NCI-H510A treated with DMSO at 0.1 percent for 48 hours (cell line): ENCODE measurements around the gene CCL21.
"Not testable (repeated sequence)": the region's sequence is repeated elsewhere in the genome, so short reads cannot be mapped to it uniquely, and the experiment has no call there.

Experiments
- DNase-seq: peaks from one replicate; lab custom pipeline; 2025; lab: John Stamatoyannopoulos, UW

CCL21 gene, protein sequence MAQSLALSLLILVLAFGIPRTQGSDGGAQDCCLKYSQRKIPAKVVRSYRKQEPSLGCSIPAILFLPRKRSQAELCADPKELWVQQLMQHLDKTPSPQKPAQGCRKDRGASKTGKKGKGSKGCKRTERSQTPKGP

DNA sequence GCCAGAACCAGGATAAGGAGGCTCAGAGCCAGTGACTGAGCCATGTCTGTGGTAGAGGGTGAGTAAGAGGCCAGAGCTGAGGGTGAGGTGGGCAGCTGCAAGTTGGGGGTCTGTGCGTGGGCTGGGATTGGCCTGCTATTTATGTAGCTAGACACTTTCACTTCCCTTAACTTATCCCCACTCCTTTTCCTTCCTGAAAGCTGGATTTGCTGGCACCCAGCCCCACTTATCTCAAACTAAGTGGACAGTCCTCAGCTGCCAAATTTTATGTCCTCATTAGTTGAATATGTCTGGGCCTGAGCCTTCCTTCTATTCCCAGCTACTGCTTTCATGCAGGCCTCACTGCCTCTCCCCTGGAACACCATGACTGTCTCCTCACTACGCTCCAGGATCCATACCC lies at the start of gene CCL21:
Gene CCL21, minus strand, starts transcription at position 114 of the 400 bp plus-strand sequence. Its CDS starts 70 bp downstream, at position 44.
- no peak for DNase-seq

DNA sequence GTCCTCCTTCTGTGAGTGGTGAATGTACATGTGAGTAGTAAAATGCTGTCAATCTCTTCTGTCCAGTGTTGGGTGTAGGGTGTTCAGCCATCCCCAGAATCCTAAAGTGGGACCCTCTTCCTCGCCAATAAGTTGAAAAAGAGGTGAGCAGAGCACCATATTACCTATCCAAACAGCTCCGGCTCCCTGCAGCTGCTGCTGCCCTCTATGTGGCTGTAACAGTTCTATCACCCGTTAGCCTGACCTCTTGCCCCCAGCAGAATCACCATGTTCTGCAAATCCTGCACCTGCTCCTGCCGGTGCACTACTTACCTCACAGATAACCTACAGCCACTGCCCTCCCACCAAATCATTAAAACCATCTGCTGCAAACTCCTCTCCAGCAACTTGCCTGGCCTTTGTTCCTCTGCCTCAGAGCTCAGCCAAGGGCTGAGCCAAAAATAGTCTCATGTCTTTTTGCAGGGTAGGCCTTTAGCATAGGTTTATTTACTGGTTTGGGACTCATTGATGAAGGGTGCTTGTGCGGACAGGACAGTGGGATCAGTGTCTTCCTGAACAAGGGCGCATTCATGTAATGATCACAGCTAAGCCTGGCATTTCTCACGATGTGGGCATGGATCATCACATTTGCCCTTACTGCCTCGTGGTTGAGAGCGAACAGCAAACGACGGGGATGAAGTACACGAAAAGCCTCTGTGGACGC lies 49.6 kb upstream of the CCL21 start:
- no peak for DNase-seq

DNA sequence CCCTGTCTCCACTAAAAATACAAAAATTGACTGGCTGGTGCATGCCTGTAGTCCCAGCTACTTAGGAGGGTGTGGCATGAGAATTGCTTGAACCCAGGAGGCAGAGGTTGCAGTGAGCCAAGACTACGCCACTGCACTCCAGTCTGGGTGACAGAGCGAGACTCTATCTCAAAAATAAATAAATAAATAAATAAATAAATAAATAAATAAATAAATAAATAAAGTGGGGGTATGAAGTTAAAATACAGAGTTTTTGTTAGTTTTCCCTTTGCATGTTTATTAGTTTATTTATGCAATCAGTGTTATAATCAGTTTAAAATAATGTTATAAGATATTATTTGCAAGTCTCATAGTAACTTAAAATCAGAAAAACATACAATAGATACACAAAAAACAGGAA lies 40.4 kb upstream of the CCL21 start:
- not testable (repeated sequence) for DNase-seq

DNA sequence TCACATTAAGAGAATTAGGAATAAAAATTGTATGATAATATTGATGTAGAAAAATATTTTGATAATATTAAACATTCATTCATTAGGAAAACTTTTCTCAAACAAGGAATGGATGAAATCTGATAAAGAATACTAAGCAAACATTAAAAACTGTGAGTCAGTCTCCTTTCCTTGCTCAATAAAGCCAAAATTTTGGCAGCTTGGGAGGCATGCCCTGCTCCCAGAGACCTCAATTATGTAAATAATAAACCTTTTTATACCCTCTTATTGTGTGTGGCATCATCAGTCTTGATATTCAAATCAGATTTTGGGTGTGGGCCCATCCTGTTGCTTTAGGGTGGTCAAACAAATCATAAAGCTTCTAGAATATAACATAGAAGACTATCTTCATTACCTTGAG lies 36.6 kb upstream of the CCL21 start:
- DNase-seq: no peak

DNA sequence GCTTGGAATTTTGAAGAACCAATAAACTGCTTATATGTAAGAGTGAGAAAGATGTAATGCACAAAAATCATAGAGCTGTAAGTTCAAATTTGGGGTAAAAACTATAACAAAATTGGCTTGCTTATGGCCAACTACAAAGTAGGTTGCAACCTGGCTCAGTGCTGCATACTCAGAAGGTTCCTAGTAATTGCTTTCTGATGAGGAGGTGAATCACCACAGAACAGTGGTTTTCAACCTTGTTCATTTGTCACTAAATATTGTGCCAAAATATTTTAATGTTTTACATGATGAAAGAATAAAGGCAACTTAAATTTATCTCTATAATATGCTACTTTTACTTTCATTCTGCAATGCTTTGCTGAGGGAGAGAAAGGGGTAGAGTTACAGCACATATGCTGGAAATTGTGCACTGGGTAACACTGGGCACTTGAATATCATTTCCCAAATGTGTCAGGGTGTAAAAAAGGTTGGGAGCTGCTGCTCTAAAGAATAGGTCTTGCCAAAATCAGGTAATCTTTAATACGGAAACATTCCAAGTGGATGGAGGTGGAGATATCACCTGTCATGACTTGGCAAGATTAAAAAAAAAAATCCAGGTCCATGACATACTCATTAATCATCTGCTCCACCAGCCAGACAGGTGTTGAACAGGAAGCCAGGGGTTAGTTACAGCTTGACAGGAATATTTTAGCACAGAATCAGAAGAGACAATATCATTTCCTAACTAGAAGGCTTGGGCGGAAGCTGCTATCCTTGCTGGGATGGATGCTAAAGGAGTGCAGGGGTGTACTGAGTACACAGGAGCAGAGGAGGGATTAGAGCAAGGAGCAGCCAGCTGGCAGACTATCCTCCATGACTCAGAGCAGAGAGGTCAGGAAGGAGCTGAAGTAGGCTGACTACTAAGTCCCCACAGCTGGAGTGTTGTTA lies 34.6 kb upstream of the CCL21 start:
- peak; percentile 46 for DNase-seq

DNA sequence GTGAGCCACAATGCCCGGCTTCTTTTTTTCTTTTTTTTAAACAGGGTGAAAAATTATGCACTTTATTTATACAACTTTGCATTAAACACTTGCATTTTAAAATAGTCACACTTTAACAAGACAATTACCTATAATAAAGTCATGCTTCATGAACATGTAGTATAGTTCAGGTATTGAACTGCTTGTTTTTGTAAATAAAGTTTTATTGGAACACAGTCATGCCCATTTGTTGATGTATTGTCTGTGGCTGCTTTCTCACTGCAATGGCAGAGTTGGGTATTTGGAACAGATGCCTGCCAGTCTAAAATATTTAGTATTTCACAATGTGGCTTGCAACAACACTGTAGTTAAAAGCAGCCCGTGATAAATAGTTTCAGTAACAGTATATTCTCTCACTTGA lies 32.8 kb upstream of the CCL21 start:
- no peak for DNase-seq

DNA sequence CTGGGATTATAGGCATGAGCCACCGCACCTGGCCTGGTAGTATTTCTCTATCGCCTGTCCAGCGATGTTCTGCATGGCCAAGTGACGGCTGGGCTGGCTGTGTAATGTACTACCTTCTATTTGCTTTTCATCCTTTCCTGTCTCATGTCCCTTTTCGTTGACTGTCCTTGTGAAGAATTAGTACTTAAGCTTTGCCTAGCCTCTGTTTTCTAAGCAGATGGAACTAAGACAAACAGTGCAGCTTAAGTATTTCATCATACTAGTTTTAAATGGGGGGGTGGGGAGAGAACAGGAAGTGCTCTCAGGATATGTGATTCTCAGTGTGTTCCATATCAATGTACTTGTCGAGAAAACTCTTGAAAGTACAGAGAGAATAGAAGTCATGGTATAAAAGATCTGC lies 31.7 kb upstream of the CCL21 start:
- peak; percentile 50 for DNase-seq

DNA sequence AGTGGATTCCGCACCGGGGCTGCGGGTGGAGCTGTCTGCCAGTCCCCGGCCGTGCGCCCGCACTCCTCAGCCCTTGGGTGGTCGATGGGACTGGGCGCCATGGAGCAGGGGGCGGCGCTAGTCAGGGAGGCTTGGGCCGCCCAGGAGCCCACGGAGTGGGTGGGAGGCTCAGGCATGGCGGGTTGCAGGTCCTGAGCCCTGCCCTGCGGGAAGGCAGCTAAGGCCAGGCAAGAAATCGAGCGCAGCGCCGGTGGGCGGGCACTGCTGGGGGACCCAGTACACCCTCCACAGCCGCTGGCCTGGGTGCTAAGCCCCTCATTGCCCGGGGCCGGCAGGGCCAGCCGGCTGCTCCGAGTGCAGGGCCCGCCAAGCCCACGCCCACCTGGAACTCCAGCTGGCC lies 30.2 kb upstream of the CCL21 start:
- not testable (repeated sequence) for DNase-seq

DNA sequence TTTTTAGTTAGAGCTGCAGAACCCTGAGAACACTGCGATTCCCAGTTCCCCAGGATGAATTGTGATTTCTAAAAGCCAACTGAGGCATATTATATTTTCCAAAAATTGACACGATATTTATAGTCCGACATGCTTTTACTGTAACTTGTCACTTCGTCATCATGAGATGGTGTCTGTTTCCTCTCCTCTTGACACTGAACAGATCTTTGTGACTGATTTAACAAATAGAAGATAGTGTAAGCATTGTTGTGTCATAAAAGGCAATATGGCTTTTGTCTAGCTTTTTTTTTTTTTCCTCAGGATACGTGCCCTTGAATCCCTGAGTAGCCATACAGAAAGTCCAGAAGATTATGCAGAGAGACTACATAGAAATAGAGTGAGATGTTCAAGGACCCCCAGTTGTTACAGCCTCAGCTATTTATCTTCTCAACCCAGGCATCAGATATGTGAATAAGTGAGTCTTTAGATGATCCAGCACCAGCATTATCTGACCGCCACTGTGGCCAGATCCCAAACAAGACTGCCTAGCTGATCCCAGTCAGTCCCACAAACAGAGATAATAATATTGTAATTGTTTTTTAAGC lies 27.8 kb upstream of the CCL21 start:
- DNase-seq: no peak

DNA sequence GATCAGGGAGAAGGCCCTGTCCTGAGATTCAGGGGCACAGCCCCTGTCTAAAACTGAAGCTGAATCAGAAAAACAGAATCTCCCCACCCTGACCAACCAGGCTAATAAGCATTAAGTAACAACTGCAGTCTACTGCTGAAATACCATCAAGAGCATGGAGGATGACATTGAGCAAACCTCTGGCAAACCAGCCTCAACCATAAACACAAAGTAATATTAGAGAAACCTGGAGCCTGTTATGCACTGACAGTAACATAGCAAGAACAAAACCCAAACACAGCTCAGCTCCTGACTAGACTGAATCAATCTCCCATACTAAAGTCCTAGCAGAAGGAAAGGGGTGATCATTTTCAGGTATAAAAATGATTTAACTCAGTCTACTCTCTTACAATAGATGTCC lies 24.8 kb upstream of the CCL21 start:
- no peak for DNase-seq

DNA sequence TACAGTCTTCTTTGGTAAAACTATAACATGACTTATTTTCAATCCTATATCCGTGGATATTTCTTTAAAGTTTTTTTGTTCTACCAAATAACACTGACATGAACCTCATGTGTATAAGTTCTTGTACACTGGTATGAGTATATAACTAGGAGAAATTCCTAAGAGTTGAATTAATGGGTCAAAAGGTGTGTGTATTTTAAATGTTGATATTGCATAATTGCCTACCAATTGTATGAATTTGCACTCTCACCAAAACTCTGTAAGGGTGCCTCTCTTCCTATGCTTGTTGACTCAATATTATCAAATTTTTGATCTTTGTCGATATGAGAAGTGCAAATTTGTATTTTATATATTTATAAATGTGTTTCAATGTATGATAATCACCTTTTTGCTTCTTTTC lies 22.9 kb upstream of the CCL21 start:
- DNase-seq: no peak

DNA sequence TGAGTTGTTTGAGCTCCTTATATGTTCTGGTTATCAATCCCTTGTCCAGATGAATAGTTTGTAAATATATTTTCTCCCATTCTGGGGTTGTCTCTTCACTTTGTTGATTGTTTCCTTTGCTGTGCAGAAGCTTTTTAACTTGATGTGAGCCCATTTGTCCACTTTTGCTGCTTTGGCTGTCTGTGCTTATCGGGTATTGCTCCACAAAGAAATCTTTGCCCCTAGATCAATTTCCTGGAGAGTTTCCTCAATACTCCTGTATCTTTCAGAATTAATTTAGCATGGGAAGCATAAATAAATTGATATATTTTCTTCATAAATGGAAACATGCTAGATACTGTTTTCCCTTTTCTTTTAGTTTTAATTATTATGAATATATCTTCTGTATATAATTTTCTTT lies 22.5 kb upstream of the CCL21 start:
- no peak for DNase-seq

DNA sequence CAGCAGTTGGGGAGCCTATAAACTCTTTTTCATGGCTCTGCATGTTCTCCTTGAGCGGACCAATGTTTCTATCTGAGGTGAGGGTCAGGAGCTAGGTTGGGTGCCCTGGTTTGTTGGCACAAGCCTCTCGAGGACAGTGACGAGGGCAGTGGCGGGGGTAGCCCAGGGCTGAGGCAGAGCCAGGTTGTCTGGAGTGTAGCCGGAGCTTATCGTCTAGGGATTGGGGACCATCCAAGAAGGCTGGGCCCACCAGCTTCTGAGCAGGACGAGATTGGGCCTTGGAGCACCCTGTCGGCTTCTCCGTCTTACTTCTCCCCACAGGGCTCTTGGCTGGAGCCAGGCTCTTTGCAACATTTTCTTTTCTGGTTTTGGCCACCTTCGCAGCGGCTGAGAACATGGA lies 13.2 kb upstream of the CCL21 start:
- DNase-seq: no peak

DNA sequence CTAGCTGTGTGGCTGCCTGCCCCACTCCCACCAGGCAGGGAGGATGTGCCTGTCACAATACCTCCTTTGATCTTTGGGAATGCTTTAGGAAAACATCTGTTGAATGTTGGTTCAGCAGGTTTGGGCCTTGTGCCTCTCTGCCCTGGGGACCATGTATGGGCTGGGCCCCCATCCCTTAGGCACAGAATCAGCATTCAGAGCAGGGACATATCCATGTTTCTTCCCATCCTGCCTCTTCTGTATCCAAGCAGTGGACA lies 9.8 kb upstream of the CCL21 start:
- DNase-seq: not testable (repeated sequence)

DNA sequence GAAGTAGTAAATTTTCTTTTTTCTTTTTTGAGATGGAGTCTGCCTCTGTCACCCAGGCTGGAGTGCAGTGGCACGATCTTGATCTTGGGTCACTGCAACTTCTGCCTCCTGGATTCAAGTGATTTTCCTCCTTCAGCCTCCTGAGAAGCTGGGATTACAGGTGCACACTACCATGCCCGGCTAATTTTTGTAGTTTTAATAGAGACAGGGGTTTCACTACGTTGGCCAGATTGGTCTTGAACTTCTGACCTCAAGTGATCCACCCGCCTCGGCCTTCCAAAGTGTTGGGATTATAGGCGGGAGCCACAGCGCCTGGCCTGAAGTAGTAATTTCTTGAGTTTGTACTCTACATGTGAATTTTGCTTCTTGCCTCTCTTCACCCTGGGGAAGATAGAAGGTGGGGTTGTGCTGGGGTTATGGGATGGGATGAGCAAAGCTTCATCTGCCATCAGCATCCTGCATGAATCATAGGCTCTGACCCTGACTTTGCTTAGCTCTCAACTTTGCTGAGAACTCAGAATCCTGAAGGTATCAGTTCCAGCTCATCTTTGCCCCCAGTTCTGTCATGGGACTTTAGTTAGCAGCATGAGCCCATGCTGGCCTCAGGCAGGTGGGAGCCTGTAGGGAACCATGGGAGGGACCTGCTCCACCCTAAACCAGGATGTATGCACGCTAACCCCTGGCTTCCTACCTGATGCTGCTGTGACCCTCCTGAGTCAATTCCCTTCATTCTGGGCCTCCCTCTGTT lies 9.3 kb upstream of the CCL21 start:
- DNase-seq: no peak

DNA sequence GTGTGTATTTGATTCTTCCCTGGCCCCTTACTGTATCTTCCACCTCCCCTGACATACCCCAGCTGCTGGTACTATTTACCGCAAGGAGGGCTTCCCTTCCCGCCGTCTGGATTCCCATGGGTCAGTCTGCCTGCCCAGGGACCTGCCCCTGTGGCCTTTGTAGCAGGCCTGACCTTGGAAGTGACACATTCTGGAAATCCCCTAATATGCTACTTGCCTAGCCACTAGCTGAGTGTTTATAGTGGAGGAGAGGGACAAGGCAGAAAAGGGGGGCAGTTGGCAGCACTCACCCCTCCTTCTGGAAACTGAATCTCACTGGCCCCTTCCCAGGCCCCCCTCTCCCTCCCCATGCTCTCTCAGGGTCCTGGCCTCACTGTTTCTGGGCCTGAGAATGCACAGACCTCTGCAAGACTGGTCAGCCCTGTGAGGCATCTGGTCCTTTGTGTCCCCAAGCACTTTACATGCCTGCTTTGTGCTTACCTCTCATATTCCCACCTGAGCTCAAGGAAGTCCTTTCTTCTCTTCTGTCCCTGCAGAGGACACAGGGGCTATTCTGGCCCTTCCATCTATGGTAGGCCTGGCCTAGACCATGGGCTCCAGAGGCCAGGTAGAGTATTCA lies 8.2 kb upstream of the CCL21 start:
- DNase-seq: no peak

DNA sequence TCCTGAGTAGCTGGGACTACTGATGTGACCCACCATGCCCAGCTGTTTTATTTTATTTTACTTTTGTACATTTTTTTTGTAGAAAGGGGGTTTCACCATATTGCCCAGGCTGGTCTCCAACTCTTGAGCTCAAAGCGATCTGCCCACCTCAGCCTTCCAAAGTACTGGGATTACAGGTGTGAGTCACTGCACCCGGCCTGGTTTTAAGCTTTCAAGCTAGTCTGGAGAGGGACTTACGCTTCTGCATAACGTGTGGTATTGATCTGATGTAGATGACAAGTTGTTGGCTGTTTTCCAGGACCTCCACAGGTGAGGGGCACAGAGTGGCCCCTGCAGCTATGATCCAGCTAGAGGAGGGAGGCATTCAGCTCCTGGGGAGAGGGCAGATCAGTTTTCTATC lies 6.8 kb upstream of the CCL21 start:
- DNase-seq: no peak

DNA sequence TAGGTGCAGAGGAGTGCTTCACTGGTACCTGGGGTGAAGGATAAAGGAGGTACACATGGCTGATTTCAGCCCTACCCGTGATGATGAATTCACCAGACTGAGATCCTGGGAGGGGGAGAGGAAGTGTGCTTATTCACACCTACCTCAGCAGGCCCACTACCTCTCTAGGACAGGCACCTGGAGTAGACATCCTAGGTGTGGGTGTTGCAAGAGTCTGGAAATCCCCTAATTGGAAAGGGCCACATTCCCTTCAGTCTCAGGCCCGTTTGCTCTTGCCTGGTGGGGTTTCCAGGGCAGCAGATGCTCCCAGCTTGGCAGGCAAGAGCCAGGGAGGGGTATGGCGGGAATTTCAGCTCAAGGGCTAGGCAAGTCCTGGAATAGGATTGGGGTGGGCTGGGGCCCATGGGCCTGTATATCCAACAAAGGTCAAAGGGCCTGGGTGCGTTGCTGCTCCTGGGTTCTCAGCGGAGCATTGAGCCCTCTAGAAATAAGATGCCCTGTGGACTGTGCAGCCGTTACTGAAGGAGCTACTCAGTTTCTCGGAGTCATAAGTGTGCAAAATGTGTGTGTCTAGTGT lies 5.8 kb upstream of the CCL21 start:
- DNase-seq: no peak

DNA sequence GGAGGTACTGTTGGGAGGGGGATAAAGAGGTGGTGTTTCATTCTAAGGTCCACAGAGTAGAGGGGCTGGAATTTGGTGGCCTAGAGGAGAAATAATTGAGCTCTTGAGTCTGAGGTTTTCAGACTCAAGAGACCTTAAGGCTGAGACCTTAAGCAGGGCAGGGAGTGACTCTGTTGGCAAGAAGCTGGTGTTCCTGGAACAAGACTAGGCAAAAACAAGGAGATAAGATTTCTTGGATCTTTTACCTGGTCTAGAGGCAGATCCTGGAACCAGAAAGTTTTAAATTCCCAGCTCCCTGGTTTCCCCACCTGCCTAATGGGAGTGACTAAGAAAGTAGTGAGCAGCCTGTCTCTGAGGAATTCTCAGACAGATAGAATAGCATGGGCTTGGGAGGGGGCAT lies 4.1 kb upstream of the CCL21 start:
- no peak for DNase-seq

DNA sequence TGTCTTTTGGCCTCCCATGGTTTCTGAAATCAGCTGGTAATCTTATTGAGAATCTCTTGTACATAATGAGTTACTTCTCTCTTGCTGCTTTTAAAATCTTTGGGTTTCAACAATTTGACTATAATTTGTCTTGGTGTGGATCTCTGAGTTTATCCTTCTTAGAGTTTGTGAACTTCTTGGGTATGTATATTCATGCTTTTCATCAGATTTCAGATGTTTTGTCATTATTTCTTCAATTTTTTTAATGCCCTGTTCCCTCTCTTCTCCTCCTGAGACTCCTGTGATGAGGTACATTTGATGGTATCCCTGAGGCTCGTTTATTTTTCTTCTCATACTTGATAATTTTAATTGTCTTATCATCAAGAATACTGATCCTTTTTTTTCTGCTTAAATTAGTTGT lies 2.2 kb upstream of the CCL21 start:
- no peak for DNase-seq

DNA sequence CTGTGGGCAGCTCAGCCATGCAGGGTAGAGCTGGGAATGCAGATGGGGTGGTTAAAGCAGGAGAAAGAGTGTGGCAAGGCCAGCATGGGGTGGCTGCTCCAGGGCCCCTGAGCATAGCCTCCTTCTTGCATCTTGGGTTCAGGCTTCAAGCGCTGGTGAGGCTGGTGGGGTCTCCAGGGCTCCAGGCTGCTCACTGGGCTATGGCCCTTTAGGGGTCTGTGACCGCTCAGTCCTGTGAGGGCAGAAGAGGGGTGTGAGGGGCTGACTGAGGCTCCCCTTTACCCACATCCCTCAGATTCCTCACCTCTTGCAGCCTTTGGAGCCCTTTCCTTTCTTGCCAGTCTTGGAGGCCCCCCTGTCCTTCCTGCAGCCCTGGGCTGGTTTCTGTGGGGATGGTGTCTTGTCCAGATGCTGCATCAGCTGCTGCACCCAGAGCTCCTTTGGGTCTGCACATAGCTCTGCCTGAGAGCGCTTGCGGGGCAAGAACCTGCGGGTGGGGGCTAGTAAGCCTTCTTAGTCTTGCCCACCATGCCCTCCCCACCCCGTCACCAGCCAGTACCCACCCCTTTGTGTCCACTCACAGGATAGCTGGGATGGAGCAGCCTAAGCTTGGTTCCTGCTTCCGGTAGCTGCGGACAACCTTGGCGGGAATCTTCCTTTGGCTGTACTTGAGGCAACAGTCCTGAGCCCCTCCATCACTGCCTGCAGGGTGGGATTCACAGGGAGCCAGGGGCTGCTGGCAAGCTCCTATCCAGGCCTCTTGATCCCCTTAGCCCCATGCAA lies 549 bp downstream of the CCL21 start:
- no peak for DNase-seq
